Endothelial cell of umbilical vein (primary cell): ENCODE data around the gene TTC39A.

Source experiments
- EZH2 ChIP-seq: IDR thresholded peaks from 2 replicates; pipeline ENCODE4 v1.6.1; 2012; ENCODE audit warnings: borderline replicate concordance, low read depth, mild to moderate bottlenecking, moderate library complexity, low read length, inconsistent platforms; ENCODE audit not compliant: severe bottlenecking
- FOS ChIP-seq: IDR thresholded peaks from 2 replicates; pipeline ENCODE4 v1.6.1; 2011; ENCODE audit warnings: mild to moderate bottlenecking, low read length, moderate library complexity, borderline replicate concordance; ENCODE audit not compliant: insufficient read depth
- GATA2 ChIP-seq: IDR thresholded peaks from 2 replicates; pipeline ENCODE4 v1.7.0; 2011; ENCODE audit warnings: low read depth, mild to moderate bottlenecking, moderate library complexity, mixed read lengths, low read length; ENCODE audit not compliant: insufficient read length, insufficient read depth
- JUN ChIP-seq: IDR thresholded peaks from 2 replicates; pipeline ENCODE4 v1.6.1; 2011; ENCODE audit warnings: borderline replicate concordance, low read depth; ENCODE audit not compliant: insufficient read length, insufficient read depth
- MYC ChIP-seq: IDR thresholded peaks from one replicate; pipeline ENCODE4 v1.6.1; 2011; ENCODE audit warnings: mild to moderate bottlenecking, low read depth, low read length
- POLR2A ChIP-seq: IDR thresholded peaks from 2 replicates; pipeline ENCODE4 v1.6.1; 2012; ENCODE audit warnings: low read depth, mild to moderate bottlenecking, control low read depth, low read length
- POLR2AphosphoS5 ChIP-seq: IDR thresholded peaks from 2 replicates; pipeline ENCODE4 v1.6.1; 2012; ENCODE audit warnings: low read depth, mild to moderate bottlenecking, control low read depth, low read length, moderate library complexity; ENCODE audit not compliant: insufficient read depth
- TF ChIP-seq, protein P1 (sequence below), 2 donors: IDR thresholded peaks; 1 replicate in 1 of 2; 2 replicates in 1 of 2; pipeline ENCODE4 v1.5.1; 2011; ENCODE audit warnings: low read length in 2 of 2, mild to moderate bottlenecking in 2 of 2, moderate library complexity in 2 of 2, control low read depth in 1 of 2, inconsistent platforms in 1 of 2, low read depth in 1 of 2; ENCODE audit not compliant: insufficient read depth in 1 of 2; ENCODE audit errors: extremely low read depth in 1 of 2
- TF ChIP-seq, protein P2 (sequence below): IDR thresholded peaks from 2 replicates; pipeline ENCODE4 v1.6.1; 2011; ENCODE audit not compliant: insufficient read depth, insufficient read length

DNA sequence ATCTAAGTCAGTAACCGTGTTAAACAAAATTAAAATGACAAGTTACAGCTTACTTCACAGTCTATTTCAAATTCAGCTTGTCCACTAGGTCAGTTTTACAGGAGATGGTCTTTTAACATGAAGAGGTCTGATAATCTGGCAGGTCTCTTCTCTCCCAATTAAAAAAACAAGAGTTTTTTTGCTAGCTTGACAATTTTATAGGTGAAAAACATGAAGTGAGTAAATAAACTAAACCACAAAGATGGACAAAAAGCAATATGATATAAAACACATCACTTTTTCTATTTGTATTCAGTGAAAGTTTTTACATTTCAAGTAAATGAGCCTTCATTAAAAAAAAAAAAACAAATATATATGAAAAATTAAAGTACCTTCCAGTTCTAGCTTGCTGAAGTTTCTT is 25.0 kb upstream of the TTC39A start:
- TF ChIP-seq, protein P1, sequence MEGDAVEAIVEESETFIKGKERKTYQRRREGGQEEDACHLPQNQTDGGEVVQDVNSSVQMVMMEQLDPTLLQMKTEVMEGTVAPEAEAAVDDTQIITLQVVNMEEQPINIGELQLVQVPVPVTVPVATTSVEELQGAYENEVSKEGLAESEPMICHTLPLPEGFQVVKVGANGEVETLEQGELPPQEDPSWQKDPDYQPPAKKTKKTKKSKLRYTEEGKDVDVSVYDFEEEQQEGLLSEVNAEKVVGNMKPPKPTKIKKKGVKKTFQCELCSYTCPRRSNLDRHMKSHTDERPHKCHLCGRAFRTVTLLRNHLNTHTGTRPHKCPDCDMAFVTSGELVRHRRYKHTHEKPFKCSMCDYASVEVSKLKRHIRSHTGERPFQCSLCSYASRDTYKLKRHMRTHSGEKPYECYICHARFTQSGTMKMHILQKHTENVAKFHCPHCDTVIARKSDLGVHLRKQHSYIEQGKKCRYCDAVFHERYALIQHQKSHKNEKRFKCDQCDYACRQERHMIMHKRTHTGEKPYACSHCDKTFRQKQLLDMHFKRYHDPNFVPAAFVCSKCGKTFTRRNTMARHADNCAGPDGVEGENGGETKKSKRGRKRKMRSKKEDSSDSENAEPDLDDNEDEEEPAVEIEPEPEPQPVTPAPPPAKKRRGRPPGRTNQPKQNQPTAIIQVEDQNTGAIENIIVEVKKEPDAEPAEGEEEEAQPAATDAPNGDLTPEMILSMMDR (IDR thresholded peaks at IDR 0.05; ENCODE audit: extremely low read depth in 1 of 2, insufficient read depth in 1 of 2, low read depth in 1 of 2, low read length in 2 of 2): no peak
- TF ChIP-seq EZH2 (no peak), POLR2A (no peak), POLR2AphosphoS5 (no peak), JUN (no peak), FOS (no peak), MYC (no peak), GATA2 (no peak)
- TF ChIP-seq, protein P2, sequence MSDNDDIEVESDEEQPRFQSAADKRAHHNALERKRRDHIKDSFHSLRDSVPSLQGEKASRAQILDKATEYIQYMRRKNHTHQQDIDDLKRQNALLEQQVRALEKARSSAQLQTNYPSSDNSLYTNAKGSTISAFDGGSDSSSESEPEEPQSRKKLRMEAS: no peak
